Measurements from ENCODE around the gene TBC1D1.

Gene TBC1D1

GRCh38 chr4:38152721-38153386, 262.0 kb downstream of the TBC1D1 start:
- no peak for DNase-seq (ENCODE audit: low read depth)

DNA sequence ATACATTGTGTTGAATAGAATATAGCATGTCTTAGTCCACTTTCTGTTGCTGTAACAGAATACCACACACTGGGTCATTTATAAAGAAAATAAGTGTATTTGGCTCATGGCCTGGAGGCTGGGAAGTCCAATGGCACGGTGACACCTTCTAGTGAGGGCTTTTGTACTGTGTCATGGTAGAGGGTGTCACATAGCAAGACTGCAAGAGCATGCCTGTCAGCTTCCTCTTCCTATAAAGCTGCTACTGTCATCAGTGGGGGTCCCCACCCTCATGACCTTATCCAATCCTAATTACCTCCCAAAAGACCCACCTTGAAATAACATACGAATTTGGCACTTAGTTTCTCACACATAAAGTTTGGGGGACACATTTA, 262.5 kb downstream of the TBC1D1 start:
- DNase-seq (ENCODE audit: low read depth) = no peak

GRCh38 chr4:38154252-38154651, 263.4 kb downstream of the TBC1D1 start:
- no peak for DNase-seq (ENCODE audit: low read depth)

GRCh38 chr4:38154681-38155588, 264.1 kb downstream of the TBC1D1 start:
- no peak for DNase-seq (ENCODE audit: low read depth)

GRCh38 chr4:38155589-38156294, 264.9 kb downstream of the TBC1D1 start:
- DNase-seq (ENCODE audit: low read depth) = no peak

GRCh38 chr4:38157592-38157991, 266.7 kb downstream of the TBC1D1 start:
- no peak for DNase-seq (ENCODE audit: low read depth)

DNA sequence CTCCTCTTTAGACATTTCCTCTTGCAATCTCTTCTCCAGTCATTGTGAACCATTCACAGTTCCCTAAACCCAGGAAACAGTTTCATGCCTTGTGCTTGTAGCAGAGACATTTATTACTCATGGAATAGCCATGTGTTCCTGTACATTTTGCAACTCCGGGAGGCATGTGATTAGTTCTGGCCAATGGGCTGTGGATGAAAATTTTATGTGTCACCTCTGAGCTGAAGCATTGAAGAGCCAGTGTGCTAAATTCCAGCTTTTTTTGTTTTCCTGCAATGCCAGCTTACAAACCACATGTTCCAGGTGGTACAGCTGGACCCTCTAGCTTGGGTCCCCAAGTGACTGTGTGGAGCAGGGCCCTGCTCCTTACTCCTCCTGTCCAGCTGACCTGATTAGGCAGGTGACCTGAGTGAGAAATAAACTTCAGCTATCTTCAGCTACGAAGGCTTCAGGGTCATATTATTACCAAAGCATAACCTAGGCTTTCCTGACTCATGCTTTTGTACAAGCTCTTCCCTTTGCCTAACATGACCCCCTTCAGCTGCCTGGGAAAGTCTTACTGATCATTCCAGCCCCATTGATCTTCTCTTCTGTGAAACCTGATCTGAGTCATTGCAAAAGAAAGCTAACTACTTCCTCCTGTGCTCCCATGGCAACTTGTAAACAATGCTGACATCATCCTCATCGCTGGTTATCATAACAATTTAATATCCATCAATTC, 269.8 kb downstream of the TBC1D1 start:
- DNase-seq (ENCODE audit: low read depth) = peak; percentile 59

- no peak for DNase-seq (ENCODE audit: low read depth)
Measured at GRCh38 chr4:38161208-38162113, 270.6 kb downstream of the TBC1D1 start.

- no peak for DNase-seq (ENCODE audit: low read depth)
Measured at GRCh38 chr4:38162240-38162784, 271.4 kb downstream of the TBC1D1 start.

DNA sequence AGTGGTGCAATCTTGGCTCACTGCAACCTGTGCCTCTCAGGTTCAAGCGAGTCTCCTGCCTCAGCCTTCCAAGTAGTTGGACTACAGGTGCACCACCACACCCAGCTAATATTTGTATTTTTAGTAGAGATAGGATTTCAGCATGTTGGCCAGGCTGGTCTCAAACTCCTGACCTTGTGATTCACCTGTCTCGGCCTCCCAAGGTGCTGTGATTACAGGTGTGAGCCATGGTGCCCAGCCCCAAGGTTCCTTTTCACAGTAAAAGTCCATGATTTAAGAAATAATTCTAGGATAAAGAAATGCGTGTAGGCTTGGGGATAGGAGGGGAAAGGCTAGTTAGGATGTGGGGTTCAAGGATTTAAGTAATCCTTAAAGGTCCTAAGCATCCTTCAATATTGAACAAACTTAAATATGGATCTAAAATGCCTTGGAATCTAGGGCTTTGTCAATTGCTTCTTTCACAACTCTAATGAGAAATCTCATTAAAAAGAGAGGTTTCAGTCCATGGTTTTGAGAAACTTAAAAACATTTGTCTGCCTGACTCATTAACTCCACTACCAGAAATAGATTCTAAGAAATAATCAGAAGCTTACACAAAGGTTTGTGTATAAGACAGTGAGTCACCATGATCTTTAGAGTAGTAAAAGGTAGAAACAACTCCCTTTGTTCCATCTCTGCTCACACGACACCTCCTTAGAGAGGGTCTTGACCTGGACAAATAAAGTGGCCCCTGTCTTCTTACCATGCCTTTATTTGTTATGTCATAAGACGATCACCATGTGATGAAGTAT, 272.5 kb downstream of the TBC1D1 start:
- no peak for DNase-seq (ENCODE audit: low read depth)

GRCh38 chr4:38164346-38164745, 273.5 kb downstream of the TBC1D1 start:
- DNase-seq (ENCODE audit: low read depth) = no peak

DNA sequence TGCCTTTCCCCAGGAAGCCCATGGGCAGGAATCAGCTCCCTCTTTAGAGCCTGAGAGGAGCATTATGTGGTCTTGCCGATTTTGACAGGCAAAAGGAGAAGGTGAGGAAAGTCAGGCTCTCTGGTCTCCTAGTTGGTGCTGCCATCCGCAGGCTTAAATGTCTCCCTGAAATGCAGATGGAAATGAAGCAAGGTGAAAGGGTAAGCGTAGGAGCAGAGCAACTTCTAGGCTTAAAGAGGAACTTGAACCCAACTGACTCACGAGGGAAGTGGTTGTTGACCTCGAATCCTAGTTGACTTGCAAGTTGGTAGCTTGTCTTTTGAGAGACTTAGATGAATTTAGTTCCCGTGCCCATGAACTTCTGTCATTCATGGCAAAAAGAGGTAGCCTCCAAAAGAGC, 275.2 kb downstream of the TBC1D1 start:
- no peak for DNase-seq (ENCODE audit: low read depth)

DNA sequence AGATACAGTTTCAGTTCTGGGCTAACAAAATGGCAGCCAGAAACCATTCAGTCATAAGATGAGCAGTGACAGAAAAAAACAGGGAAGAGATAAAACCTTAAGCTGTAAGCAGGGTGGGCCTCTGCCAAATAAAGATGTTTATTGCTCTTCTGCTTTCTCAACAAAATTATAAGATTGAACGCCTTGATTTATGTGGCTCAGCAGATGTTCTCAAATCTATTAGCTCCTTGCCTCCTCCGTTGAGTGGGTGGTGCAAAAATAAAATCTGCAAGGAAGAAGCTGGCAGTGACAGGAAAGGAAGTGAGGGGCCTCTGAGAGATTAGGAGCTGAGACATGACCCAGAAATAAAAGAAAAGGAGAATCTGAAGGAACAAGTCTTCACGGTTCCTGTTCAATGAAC, 275.9 kb downstream of the TBC1D1 start:
- DNase-seq (ENCODE audit: low read depth) = no peak

DNA sequence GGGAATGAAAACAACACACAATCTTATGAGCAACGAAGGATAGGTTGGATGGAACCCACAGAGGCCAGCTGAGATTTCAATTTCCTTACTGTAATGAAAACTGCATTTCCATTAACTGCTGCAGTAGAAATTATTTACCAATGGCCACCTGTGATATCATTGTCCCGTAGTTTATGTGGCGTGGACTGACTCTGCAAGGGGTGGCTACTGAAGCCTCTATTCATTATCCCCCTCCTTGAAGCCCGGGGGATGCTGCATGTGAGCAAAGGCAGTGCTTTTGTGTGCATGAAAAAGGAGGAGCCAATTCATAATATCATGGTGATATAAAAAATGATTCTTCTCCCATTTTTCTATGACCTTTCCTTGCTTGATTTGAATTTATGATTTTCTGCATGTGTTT, 277.1 kb downstream of the TBC1D1 start:
- DNase-seq (ENCODE audit: low read depth) = no peak

DNA sequence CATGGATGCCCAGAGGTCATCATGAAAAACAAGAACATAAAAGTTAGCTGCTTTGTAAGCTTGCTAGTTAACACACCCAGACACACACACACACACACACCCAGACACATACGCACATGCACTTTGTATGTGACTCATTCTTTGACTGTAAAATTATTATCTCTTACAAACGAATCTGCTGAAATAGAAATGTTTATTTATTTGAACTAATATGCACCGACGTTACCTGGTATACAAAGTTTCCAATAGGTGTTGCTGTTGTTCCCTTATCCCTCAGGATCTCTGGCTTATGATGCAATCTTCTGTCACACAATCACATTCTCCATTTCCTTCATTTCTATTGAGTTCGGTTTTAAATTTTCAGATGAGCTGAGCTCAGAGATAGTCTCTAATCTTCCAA, 278.6 kb downstream of the TBC1D1 start:
- DNase-seq (ENCODE audit: low read depth) = no peak

- no peak for DNase-seq (ENCODE audit: low read depth)
Measured at GRCh38 chr4:38170338-38171169, 279.7 kb downstream of the TBC1D1 start.

DNA sequence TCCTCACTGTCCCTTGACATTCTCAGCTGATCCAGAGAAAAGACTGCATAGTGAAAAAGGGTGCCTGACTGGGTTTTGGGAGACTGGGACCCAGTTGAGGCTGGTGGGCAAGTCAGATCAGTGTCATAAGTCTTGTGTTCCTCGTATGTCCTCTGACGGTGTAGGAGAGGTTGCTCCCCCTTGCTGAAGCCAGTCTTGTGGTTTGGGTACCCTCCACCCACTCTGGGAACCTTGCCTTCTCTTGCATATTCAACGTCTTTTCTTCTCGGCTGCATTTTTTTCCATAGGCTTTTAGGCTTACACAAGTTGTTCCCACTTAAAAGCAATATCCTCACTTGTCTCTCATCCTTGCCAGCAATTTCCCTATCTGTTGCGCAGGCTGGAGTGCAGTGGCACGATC, 281.2 kb downstream of the TBC1D1 start:
- no peak for DNase-seq (ENCODE audit: low read depth)

GRCh38 chr4:38173935-38174518, 283.1 kb downstream of the TBC1D1 start:
- no peak for DNase-seq (ENCODE audit: low read depth)

GRCh38 chr4:38174801-38175200, 283.9 kb downstream of the TBC1D1 start:
- no peak for DNase-seq (ENCODE audit: low read depth)

Data from stimulated activated CD4-positive, alpha-beta T cell treated with anti-CD3 and anti-CD28 coated beads, Interleukin-2, amount 100 ng/mL, for 4 hours (primary cell).